DND-41 (cell line): ENCODE results near the gene MYLK2.

Experiments
- ATAC-seq: fragments of 200-7000 bp; cut with Tn5 transposase; 3 replicates; pipeline ENCODE4 v1.9.1; 2021; ENCODE audit warnings: low read depth; ENCODE audit not compliant: insufficient read depth
- DNase-seq: peaks from one replicate; pipeline ENCODE4 v3.0.0-alpha.2; 2020
- H2AFZ ChIP-seq: 2 replicates; pipeline ENCODE4 v1.6.0; 2012; ENCODE audit warnings: low read depth, low read length
- H3K27ac ChIP-seq: 2 replicates; pipeline ENCODE4 v1.5.1; 2012; ENCODE audit warnings: low read length, inconsistent platforms
- H3K27me3 ChIP-seq: fragments of 200-600 bp; sonication (generic); 2 replicates; pipeline ENCODE4 v1.6.0; 2012; ENCODE audit warnings: low read length, mild to moderate bottlenecking, inconsistent platforms; ENCODE audit not compliant: insufficient read depth, poor library complexity
- H3K36me3 ChIP-seq: 2 replicates; pipeline ENCODE4 v1.5.1; 2012; ENCODE audit warnings: low read length, inconsistent platforms; ENCODE audit not compliant: insufficient read depth
- H3K4me1 ChIP-seq: 2 replicates; pipeline ENCODE4 v1.5.1; 2012; ENCODE audit warnings: mild to moderate bottlenecking, low read length; ENCODE audit not compliant: insufficient read depth
- H3K4me2 ChIP-seq: 2 replicates; pipeline ENCODE4 v1.6.0; 2012; ENCODE audit warnings: mild to moderate bottlenecking, moderate library complexity, low read length, inconsistent platforms; ENCODE audit not compliant: insufficient read depth
- H3K4me3 ChIP-seq, 2 experiments: fragments of 200-600 bp in 1 of 2; shearing (Covaris generic) in 1 of 2; 2 replicates each; pipeline ENCODE4 v1.5.1; 2012 to 2016; ENCODE audit warnings: inconsistent platforms in 2 of 2, low read length in 2 of 2, mild to moderate bottlenecking in 2 of 2, low read depth in 1 of 2, moderate library complexity in 1 of 2
- H3K79me2 ChIP-seq: 2 replicates; pipeline ENCODE4 v1.6.0; 2012; ENCODE audit warnings: low read length, inconsistent platforms; ENCODE audit not compliant: insufficient read depth
- H3K9ac ChIP-seq: 2 replicates; pipeline ENCODE4 v1.6.0; 2012; ENCODE audit warnings: low read depth, mild to moderate bottlenecking, inconsistent platforms, low read length, moderate library complexity
- H3K9me3 ChIP-seq: 2 replicates; pipeline ENCODE4 v1.5.1; 2012; ENCODE audit warnings: low read length, moderate library complexity, mild to moderate bottlenecking, inconsistent platforms; ENCODE audit not compliant: insufficient read depth, severe bottlenecking
- H4K20me1 ChIP-seq: 2 replicates; pipeline ENCODE4 v1.6.0; 2012; ENCODE audit warnings: low read length; ENCODE audit not compliant: insufficient read depth
- EZH2 ChIP-seq: IDR thresholded peaks from 3 replicates; pipeline ENCODE4 v1.6.1; 2012; ENCODE audit warnings: borderline replicate concordance, low read depth, mild to moderate bottlenecking, moderate library complexity, low read length, inconsistent platforms; ENCODE audit not compliant: severe bottlenecking
- TF ChIP-seq, protein P1 (sequence below): IDR thresholded peaks from 2 replicates; pipeline ENCODE4 v1.5.1; 2012; ENCODE audit warnings: borderline replicate concordance, low read length, moderate library complexity, mild to moderate bottlenecking; ENCODE audit not compliant: poor library complexity, severe bottlenecking; ENCODE audit errors: extremely low read depth

MYLK2 gene

DNA sequence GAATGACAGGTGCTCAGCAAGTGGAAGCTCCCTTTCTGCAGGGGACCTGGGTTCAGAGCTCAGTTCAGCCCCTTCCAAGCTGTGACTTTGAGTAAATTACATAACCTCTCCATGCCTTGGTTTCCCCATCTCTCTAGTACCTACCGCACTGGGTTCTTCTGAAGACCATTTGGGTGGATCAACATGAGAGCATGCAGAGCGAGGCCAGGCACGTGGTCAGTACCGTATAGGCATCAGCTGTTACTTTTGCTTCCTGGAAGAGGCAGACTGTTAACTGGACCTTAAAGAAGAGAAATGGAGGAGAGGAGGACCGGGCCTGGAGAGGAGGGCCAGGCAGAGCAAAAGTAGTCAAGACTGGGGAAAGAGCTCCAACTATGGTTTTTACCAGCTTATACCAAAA is 1.7 kb upstream of the MYLK2 start:
- H4K20me1 ChIP-seq: no peaks in the 10 kb centered on the region
- peaks cover 3% of the 10 kb centered on the region for H3K4me1 ChIP-seq
- H3K36me3 ChIP-seq: no peaks in the 10 kb centered on the region
- no peak overlapping the region for H3K27ac ChIP-seq
- no peak for ATAC-seq
- H2AFZ ChIP-seq: no peak overlapping the region
- H3K9me3 ChIP-seq: no peaks in the 10 kb centered on the region
- H3K4me2 ChIP-seq: no peak overlapping the region
- DNase-seq: no peak
- no peaks in the 10 kb centered on the region for H3K79me2 ChIP-seq
- no peak for TF ChIP-seq EZH2
- TF ChIP-seq, protein P1, sequence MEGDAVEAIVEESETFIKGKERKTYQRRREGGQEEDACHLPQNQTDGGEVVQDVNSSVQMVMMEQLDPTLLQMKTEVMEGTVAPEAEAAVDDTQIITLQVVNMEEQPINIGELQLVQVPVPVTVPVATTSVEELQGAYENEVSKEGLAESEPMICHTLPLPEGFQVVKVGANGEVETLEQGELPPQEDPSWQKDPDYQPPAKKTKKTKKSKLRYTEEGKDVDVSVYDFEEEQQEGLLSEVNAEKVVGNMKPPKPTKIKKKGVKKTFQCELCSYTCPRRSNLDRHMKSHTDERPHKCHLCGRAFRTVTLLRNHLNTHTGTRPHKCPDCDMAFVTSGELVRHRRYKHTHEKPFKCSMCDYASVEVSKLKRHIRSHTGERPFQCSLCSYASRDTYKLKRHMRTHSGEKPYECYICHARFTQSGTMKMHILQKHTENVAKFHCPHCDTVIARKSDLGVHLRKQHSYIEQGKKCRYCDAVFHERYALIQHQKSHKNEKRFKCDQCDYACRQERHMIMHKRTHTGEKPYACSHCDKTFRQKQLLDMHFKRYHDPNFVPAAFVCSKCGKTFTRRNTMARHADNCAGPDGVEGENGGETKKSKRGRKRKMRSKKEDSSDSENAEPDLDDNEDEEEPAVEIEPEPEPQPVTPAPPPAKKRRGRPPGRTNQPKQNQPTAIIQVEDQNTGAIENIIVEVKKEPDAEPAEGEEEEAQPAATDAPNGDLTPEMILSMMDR: no peak
- H3K9ac ChIP-seq: no peak overlapping the region
- no peak overlapping the region for H3K4me3 ChIP-seq
- H3K27me3 ChIP-seq: no peaks in the 10 kb centered on the region

DNA sequence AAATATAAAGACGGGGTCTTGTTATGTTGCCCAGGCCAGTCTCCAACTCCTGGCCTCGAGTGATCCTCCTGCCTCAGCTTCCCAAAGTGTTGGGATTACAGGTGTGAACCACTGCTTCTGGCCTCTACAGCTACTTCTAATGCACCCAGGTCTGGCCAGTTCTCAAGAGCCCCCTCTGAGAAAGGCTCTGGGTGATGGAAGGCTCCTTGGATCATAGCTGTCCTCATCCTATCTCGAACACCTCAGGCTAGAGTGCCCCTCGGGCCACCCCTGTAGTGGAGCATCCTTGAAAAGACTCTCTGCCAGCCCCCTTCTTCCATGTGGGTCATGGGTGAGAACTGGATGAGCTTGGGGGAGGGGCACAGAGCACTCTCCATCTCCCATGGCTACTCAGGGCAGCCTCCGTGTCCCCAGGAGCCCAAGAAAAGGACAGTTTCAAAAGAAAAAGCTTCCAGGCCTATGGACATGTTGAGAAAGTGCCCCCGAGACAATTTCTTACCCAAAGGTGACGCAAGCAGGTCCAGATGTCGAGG is 714 bp upstream of the MYLK2 start:
- no peak overlapping the region for H3K4me3 ChIP-seq
- H3K36me3 ChIP-seq: no peaks in the 10 kb centered on the region
- H2AFZ ChIP-seq: no peak overlapping the region
- peaks cover 9% of the 10 kb centered on the region for H3K4me1 ChIP-seq
- DNase-seq: no peak
- H4K20me1 ChIP-seq: no peaks in the 10 kb centered on the region
- H3K27ac ChIP-seq: no peak overlapping the region
- H3K4me2 ChIP-seq: no peak overlapping the region
- H3K79me2 ChIP-seq: no peaks in the 10 kb centered on the region
- H3K9me3 ChIP-seq: no peaks in the 10 kb centered on the region
- no peak for ATAC-seq
- H3K27me3 ChIP-seq: no peaks in the 10 kb centered on the region
- no peak overlapping the region for H3K9ac ChIP-seq
- no peak for TF ChIP-seq EZH2
- TF ChIP-seq, protein P1: no peak

DNA sequence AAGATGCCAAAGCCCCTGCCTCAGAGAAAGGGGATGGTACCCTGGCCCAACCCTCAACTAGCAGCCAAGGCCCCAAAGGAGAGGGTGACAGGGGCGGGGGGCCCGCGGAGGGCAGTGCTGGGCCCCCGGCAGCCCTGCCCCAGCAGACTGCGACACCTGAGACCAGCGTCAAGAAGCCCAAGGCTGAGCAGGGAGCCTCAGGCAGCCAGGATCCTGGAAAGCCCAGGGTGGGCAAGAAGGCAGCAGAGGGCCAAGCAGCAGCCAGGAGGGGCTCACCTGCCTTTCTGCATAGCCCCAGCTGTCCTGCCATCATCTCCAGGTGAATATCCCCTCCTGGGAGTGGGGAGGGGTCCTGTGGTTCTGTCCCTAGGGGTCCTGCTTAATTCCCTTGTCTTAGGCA is 1.1 kb downstream of the MYLK2 start:
- Histone ChIP-seq H4K20me1 (no peaks in the 10 kb centered on the region), H3K79me2 (no peaks in the 10 kb centered on the region), H3K4me2 (no peak overlapping the region), H3K9me3 (no peaks in the 10 kb centered on the region), H3K27me3 (no peaks in the 10 kb centered on the region), H2AFZ (no peak overlapping the region), H3K27ac (no peak overlapping the region), H3K4me3 (no peak overlapping the region), H3K36me3 (no peaks in the 10 kb centered on the region), H3K4me1 (peaks cover 9% of the 10 kb centered on the region), H3K9ac (no peak overlapping the region)
- ATAC-seq (no peak), DNase-seq (no peak)
- TF ChIP-seq EZH2: no peak
- TF ChIP-seq, protein P1: no peak

DNA sequence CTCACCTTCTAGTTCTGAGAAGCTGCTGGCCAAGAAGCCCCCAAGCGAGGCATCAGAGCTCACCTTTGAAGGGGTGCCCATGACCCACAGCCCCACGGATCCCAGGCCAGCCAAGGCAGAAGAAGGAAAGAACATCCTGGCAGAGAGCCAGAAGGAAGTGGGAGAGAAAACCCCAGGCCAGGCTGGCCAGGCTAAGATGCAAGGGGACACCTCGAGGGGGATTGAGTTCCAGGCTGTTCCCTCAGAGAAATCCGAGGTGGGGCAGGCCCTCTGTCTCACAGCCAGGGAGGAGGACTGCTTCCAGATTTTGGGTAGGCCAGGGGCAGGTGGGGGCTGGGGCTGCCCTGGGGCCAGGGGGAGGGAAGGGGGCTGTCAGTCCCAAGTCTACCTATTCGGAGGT is 2.3 kb downstream of the MYLK2 start:
- Histone ChIP-seq H3K27ac (no peak overlapping the region), H3K9me3 (no peaks in the 10 kb centered on the region), H3K4me3 (no peak overlapping the region), H3K4me2 (no peak overlapping the region), H3K79me2 (no peaks in the 10 kb centered on the region), H3K27me3 (no peaks in the 10 kb centered on the region), H4K20me1 (no peaks in the 10 kb centered on the region), H3K9ac (no peak overlapping the region), H3K36me3 (no peaks in the 10 kb centered on the region), H2AFZ (no peak overlapping the region), H3K4me1 (peaks cover 9% of the 10 kb centered on the region)
- TF ChIP-seq EZH2: no peak
- TF ChIP-seq, protein P1: no peak
- ATAC-seq (no peak), DNase-seq (no peak)
